DMS153 (cell line): ENCODE data around the gene KLF16.

Source experiments
- DNase-seq: peaks from one replicate; lab custom pipeline; 2025; lab: John Stamatoyannopoulos, UW

Gene KLF16

DNA sequence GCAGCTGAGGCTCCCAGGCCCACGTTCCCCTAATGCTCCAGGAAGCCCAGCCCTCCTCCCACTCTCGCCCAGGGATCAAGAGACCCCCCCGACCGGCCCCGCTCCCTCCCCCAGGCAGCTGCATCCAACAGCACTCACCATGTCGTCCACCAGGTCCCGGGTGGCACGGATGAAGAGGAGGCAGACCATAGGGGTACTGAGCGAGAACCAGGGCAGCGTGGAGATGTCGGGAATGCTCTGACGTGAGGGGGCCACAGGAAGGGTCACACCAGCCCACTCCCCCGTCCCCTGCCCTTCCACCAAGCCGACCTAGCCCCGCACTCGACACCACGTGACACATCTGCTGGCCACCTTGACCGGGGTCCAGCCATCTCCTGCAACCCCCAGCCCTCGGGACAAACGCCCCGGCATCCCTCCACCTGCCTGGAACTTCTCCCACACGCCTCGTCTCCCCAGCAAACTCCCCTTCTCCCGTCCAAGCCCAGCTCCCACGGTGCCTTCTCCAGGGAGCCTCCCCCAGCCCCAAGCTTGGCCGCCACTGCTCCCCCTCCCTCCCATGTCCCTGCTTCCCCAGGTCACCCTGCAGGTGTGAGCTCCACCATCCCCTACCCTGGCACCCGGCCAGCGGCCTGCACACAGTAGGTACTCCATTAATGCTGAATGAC lies 56.2 kb downstream of the KLF16 start:
- DNase-seq, result no peak

DNA sequence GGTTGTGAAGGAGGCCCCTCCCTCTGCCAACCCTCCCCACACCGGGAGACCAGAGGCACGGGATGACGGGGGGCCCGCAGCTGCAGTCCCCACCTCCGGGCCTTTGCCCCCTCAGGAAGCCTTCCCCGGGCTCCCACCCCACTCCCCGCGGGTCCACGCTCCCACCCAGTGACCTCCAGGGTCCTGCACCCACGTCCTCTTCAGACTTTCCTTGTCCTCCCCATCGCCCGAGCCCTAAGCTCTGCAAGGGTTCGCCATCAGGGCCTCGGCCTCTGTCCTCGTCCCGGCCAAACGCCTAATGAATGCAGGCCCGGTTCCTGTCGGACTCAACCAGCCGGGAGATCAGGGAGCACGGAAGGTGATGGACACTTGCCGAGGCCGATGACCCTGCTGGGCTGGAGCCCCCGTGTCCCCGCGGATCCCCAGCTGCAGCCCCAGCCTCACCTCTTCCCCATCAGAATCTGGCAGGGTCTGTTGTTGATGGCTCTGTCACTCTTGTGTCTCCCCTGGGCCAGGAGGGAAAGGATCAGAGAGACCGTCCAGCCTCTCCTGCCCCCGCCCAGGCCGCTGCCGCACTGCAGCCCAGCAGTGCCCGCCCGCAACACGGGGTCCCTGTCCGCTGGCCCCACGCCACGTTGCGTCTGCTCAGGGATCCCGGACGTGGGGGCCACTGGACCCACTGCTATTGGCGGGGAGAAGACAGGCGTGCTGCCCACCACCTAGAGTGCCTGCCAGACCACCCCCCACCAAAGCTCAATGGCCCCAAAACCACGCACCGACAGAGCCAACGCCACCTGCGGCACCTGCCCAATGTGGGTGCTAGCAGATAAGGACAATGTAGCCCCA lies 57.0 kb downstream of the KLF16 start:
- DNase-seq, result no peak

DNA sequence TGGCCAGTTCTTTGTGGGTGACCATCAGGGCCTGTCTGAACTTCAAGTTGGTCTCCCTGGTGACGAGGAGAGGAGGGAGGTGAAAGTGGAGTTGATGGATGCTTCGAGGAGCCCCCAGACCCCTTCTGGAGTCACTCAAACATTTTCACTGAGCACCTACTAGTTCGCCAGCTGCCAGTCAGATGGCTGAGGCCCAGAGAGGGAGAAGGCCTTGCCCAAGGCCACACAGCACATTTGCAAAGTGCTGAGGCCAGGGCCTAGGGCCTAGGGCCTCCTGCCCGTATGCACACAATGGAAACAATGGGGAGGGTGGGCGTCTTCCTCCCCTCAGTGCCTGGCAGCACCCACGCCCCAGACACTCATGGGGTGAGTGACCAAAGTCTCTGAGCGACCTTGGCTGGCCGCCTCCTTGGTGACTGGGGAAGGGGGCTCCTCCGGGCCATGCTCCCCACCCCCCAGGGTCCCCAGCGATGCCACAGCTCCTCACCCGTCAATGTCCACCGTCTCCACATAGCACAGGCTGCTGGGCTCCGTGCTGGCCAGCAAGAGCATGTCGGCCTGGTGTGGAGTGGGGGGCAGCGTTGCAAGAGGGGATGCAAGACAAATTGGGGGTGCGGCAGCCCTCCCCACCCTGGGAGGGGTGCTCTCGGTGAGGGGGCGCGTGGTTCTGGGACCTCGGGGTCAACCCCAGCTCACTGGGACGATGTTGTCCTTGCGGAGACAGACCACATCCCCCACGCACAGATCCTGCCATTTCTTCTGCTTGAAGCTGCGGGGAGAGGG lies 57.8 kb downstream of the KLF16 start:
- no peak for DNase-seq

DNA sequence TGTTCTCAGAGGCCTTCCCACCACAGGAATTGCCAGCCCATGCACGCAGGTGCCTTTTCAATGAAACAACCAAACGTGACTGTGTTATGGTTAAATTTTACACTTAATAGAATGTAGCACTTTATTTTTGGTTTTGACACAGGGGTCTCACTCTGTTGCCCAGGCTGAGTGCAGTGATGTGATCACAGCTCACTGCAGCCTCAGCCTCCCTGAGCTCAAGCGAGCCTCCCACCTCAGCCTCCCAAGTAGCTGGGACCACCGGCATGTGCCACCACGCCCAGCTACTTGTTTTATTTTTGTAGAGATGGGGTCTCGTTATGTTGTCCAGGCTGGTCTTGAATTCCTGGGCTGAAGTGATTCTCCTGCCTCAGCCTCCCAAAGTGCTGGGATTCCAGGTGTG lies 58.5 kb downstream of the KLF16 start:
- DNase-seq, result no peak
